Esophagus muscularis mucosa (tissue), 4 donors: ENCODE results near the gene MYRF.

Experiments used
- CTCF ChIP-seq, 3 experiments: fragments of 200-600 bp in 2 of 3; fragments of 450-650 bp in 1 of 3; sonication (generic) in 2 of 3; IDR thresholded peaks; one replicate each; pipeline ENCODE4 v1.5.1; 2017 to 2019; ENCODE audit warnings: antibody characterized with exemption in 3 of 3, mild to moderate bottlenecking in 2 of 3, moderate library complexity in 1 of 3
- EP300 ChIP-seq: sonication (generic); formaldehyde crosslinking; IDR thresholded peaks from one replicate; pipeline ENCODE4 v1.6.1; 2017; ENCODE audit warnings: antibody characterized with exemption
- POLR2A ChIP-seq: fragments of 450-650 bp; IDR thresholded peaks from one replicate; pipeline ENCODE4 v1.6.1; 2017; ENCODE audit warnings: antibody characterized with exemption, moderate library complexity, mild to moderate bottlenecking, low read depth
- POLR2AphosphoS5 ChIP-seq, 2 donors: sonication (generic); formaldehyde crosslinking; IDR thresholded peaks; one replicate each; pipeline ENCODE4 v1.6.1; 2017; ENCODE audit warnings: antibody characterized with exemption in 2 of 2

GRCh38 chr11:61747192-61747966, 5.1 kb upstream of the MYRF start:
- no peak for TF ChIP-seq POLR2AphosphoS5 (IDR thresholded peaks at IDR 0.05)
- peak; percentile 71 to 92 (median 72) for TF ChIP-seq CTCF (IDR thresholded peaks at IDR 0.05)
- TF ChIP-seq POLR2A: no peak
- no peak for TF ChIP-seq EP300
